SW480 (cell line): ENCODE results near the gene POLD2.
"Not testable (repeated sequence)": the region's sequence is repeated elsewhere in the genome, so short reads cannot be mapped to it uniquely, and the experiment has no call there.

Experiments
- DNase-seq: peaks from one replicate; pipeline ENCODE4 v3.0.0-alpha.2; 2016; ENCODE audit warnings: low spot score

POLD2 gene

DNA sequence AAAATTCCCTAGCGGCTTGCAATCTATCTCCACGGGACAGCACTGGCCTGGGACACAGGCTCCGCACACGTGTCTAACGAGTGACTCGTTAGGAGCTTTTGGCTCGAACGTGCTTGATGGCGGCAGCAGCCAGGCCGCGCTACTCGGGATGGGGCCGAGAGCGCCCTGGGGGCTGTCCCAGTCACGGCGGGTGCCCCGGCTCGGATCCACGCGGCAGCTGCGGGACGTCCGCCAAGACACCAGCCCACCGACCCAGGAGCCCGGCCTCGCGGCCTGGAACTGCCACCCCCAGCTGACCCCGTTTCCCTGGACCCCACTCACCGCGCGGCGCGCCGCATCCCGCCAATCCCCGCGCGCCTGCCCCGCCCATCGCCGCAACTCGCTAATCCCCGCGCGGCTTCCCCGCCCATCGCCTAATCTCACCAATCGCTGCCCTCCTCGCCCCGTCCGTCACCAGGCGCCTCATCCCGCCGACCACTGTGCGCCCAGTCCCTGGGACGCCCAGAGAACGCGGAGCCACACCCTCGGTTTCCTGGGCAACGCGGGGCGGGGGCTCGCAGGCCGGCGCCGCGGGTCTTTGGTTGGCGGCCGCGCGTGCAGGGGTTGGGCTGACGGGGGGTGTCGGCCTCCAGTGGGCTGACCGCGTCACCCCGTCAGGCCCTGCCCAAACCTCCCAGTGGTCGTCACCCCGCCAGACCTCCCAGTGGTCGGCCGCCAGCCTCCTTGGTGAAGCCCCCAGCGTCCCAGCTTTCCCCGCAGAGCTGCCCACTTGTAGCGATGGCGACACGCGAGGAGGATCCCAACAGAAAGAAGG is at the start of gene POLD2:
TSS of gene POLD2 (minus strand) at position 359 of the 814 bp plus-strand sequence. CDS start 1,495 bp downstream, outside the sequence.
- peak; percentile 97 for DNase-seq

DNA sequence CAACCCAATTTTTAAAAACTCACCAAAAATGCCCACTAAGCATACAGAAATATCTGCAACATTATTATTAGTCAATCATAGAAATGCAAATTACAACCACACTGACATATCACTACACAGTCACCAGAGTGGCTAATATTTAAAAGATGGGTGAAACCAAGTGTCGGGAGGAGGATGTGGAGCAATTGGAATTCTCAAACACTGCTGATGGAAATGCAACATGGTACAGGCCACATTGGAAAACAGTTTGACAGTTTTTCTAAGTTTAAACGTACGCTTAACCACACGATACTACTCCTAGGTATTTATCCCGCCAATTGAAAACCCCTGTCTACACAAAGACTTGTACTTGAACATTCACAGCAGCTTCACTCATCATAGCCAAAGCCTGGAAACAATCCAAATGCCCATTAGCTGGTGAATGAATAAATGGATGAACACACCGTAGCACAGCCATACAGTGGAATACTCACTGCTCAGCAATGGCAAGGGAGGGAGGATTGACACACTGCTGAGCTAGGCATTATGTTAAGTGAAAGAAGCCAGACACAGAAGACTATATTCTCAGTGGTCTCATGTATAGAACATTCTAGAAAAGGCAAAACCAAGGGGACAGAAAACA is 49.6 kb upstream of the POLD2 start:
- no peak for DNase-seq

GRCh38 chr7:44172352-44172751 is 49.0 kb upstream of the POLD2 start:
- no peak for DNase-seq

GRCh38 chr7:44171901-44172300 is 48.6 kb upstream of the POLD2 start:
- not testable (repeated sequence) for DNase-seq

DNA sequence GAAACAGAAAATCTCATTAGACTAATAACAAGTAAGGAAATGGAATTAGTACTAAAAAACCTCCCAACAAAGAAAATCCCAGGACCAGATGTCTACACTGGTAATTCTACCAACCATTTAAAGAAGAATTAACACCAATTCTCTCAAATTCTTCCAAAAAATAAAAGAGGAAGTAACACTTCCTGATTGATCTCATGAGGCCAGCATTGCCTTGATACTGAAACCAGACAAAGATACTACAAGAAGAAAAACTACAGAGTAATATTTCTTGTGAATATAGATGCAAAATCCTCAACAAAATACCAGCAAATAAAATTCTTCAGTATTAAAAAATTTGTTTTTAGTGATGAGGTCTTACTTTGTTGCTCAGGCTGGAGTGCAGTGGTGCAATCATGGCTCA is 44.6 kb upstream of the POLD2 start:
- no peak for DNase-seq

DNA sequence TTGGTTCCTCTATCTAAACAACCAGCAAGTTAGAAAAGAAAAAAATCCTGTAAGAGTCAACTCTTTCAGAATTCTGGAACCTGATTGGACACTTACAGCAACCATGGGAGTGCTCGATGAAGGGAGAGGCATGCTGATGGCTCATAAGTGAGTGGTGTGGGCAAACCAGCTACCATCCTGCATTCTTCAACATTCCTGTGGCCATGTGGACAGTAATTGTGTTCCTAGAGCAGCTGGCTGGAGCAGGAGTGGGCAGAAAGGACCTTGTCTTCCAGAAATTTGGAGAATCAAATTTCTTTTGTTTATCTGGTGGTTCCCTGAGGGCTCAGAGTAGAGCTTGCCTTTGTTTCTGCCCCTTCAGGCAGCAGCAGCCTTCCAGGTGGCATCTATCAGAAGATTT is 40.2 kb upstream of the POLD2 start:
- DNase-seq: peak; percentile 92

DNA sequence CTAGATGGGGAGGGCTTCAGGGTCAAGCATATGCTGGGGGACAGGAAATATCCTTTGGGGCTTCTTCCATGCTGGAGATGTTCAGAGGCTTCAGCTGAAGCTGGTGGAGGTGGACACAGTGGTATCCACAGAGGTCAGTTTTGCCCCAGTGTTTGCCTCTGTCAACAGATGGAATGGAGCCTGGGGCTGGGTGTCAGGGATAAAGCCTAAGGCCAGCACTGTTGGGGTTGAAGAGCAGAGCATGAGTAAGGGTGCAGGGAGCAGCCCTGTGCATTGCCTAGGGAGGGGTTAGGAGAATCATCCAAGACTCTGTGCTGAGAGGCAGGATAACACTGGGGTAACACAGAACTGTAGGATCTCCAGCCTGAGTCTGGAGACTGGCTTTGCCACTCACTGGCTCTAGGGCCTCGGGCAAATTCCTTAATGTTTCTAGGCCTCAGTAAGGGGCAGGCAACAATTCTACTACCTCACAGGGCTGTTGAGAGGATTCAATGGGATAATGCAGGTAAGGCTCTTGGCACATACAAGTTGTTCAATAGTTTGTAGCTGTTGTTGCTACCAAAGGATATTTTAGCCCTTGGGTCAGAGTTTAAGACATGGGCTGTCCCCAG is 39.5 kb upstream of the POLD2 start:
- DNase-seq: no peak

DNA sequence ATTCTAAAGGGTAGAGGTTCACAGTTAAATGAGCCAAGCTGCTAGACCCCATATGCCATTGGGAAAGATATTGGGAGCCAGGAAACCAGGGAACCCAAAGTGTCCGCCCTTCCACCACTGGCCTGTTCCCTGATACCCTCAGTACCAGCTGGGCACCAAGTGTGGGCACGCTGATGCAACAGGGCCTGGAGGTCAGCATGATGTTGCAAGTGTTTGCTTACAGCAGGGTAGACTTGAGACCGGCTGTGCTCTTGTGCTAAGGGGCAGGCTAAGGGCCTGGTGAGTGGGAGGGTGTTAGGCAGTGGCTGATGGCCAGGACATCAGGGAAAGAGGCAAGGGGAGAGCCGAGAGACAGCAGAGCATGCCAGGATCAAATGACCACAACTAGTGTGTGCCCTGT is 38.8 kb upstream of the POLD2 start:
- DNase-seq: no peak

- DNase-seq: no peak
These were observed 38.0 kb upstream of the POLD2 start for GRCh38 chr7:44161371-44161770.

- DNase-seq: no peak
These were observed 36.7 kb upstream of the POLD2 start for GRCh38 chr7:44159824-44160630.

DNA sequence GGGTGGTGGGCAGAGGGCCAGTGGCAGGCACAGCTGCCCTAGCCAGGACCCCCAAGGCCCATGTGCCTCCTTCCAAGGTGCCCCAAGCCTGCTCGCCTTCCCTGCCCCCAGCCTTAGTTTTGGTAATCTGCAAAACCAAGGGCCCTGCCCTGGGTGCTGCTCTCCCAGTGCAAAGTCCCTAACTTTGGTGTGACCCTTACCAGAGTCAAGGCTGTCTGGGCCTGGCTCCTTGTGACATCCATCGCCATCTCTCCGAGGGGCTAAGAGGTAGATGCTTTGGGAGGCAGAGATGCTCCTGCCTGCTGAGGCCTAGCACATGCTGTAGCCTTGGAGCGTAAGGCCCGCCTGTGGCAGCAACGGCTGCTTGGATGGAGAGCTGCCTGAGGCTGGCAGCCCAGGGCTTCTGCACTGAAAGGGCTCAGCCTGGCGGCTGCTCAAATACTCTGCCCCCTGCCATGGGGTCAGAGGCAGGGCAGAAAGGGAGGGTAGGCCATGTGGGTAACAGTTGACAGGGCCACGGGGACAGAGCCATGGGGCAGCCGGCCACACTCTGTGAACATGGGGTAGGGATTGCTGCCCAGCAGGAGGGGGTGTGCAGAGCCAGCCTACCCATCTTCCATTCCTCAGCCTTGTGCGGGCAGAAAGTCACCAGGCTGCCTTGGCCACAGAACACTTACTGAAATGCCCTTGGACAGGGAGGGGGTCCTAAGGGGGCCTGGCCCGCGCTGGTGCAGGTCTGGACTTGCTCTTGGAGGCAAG is 35.7 kb upstream of the POLD2 start:
- DNase-seq: no peak

GRCh38 chr7:44158096-44158872 is 34.9 kb upstream of the POLD2 start:
- no peak for DNase-seq

- no peak for DNase-seq
These were observed 34.0 kb upstream of the POLD2 start for GRCh38 chr7:44157116-44158080.

GRCh38 chr7:44156453-44157010 is 33.2 kb upstream of the POLD2 start:
- DNase-seq: no peak

GRCh38 chr7:44155191-44156185 is 32.1 kb upstream of the POLD2 start:
- no peak for DNase-seq

GRCh38 chr7:44154703-44155102 is 31.4 kb upstream of the POLD2 start:
- DNase-seq: peak; percentile 60

- no peak for DNase-seq
These were observed 30.6 kb upstream of the POLD2 start for GRCh38 chr7:44153948-44154335.
